BJ (cell line): ENCODE data around the gene GGPS1. TPM values are rescaled to one million over a fixed set of nuclear protein-coding genes. Genes with fewer than 3 reads are reported as not detected.
"Not testable (repeated sequence)": the region's sequence is repeated elsewhere in the genome, so short reads cannot be mapped to it uniquely, and the experiment has no call there.

Experiments used
- CTCF ChIA-PET: fragments of 350-600 bp; formaldehyde crosslinking; extraction: SDS; loops from one replicate; lab custom pipeline; 2021; ENCODE audit warnings: antibody characterized with exemption, inconsistent platforms; lab: Yijun Ruan, JAX
- POLR2A ChIA-PET: fragments of 300-600 bp; sonication (Branson Sonifier 250); formaldehyde crosslinking; extraction: SDS; loops from one replicate; lab custom pipeline; 2021; ENCODE audit warnings: antibody characterized with exemption; lab: Charles Lee
- DNase-seq: peaks from one replicate; pipeline ENCODE4 v3.0.0-alpha.2; 2011; ENCODE audit warnings: low read depth
- H3K27me3 ChIP-seq: 2 replicates; pipeline ENCODE4 v1.6.0; 2011; ENCODE audit warnings: low read length; ENCODE audit not compliant: control insufficient read depth, insufficient read depth
- H3K36me3 ChIP-seq: 2 replicates; pipeline ENCODE4 v1.5.1; 2011; ENCODE audit warnings: low read length; ENCODE audit not compliant: control insufficient read depth, insufficient read depth
- H3K4me3 ChIP-seq: 2 replicates; pipeline ENCODE4 v1.5.1; 2011; ENCODE audit warnings: low read depth, mild to moderate bottlenecking, control low read depth, low read length
- CTCF ChIP-seq: IDR thresholded peaks from 2 replicates; pipeline ENCODE4 v1.5.1; 2011; ENCODE audit warnings: low read depth, mild to moderate bottlenecking, control low read depth, inconsistent platforms, low read length, moderate library complexity; ENCODE audit not compliant: insufficient read depth
- polyA plus RNA-seq: library from polyadenylated mRNA; depleted of rRNA; stranded (reverse); fragments of >200 nt; gene quantifications from 2 replicates; pipeline ENCODE4 v1.2.3, GENCODE V29; 2011

GGPS1 gene
- polyA plus RNA-seq, 1 experiment = 18.8 TPM

- DNase-seq = no peak
- ChIA-PET POLR2A (no interaction called here), CTCF (no interaction called here)
- no peaks in the 10 kb centered on the region for H3K27me3 ChIP-seq
- no peak for TF ChIP-seq CTCF
- H3K36me3 ChIP-seq = no peaks in the 10 kb centered on the region
- H3K4me3 ChIP-seq = no peak overlapping the region
These were observed 26.2 kb upstream of the GGPS1 start for GRCh38 chr1:235302143-235302542.

DNA sequence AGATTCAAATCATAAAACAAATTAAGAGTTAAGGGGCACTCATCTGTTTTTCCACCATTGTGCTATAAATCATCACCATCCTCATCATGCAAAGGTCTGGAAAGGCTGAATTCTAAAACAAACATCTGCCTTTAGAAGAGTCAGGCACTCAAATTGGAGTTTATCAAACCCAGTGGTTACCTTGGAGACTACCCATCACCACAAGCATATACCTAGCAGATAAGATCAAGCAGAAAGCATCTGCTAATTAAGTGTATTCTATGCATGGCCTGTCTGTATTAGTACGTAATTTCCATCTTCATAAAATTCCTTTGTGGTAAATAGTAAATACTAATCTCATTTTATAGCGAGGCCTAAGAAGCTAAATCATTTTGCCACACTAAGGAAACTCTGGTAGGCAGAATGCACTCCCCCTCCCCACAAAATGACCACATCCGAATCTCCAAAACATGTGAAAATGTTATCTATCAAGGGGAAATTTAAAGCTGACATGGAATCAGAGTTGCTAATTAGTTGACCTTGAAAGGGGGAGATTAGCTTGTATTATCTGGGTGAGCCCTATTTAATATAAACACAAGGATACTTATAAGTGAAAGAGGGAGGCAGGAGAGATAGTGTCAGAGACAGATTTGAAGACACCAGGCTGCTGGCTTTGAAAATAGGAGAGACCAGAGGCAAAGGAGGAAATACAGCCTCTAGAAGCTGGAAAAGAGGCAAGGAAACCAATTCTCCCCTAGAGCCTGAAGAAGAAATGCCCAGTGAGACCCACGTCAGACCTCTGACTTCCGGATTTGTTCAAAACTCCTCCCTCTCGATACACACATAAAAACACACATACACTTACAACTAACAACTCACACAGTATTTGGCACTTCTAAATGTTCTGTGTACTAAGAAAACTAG lies 23.6 kb upstream of the GGPS1 start:
- POLR2A ChIA-PET = no interaction called here
- DNase-seq = no peak
- no peaks in the 10 kb centered on the region for H3K36me3 ChIP-seq
- no peaks in the 10 kb centered on the region for H3K27me3 ChIP-seq
- TF ChIP-seq CTCF = no peak
- CTCF ChIA-PET = interaction anchor here (1.0 to 1.3 kb wide), 2 partner anchors 24 to 28 kb away, joined by 3 to 5 read pairs; partner anchors contain the start of gene GGPS1
- H3K4me3 ChIP-seq = no peak overlapping the region

DNA sequence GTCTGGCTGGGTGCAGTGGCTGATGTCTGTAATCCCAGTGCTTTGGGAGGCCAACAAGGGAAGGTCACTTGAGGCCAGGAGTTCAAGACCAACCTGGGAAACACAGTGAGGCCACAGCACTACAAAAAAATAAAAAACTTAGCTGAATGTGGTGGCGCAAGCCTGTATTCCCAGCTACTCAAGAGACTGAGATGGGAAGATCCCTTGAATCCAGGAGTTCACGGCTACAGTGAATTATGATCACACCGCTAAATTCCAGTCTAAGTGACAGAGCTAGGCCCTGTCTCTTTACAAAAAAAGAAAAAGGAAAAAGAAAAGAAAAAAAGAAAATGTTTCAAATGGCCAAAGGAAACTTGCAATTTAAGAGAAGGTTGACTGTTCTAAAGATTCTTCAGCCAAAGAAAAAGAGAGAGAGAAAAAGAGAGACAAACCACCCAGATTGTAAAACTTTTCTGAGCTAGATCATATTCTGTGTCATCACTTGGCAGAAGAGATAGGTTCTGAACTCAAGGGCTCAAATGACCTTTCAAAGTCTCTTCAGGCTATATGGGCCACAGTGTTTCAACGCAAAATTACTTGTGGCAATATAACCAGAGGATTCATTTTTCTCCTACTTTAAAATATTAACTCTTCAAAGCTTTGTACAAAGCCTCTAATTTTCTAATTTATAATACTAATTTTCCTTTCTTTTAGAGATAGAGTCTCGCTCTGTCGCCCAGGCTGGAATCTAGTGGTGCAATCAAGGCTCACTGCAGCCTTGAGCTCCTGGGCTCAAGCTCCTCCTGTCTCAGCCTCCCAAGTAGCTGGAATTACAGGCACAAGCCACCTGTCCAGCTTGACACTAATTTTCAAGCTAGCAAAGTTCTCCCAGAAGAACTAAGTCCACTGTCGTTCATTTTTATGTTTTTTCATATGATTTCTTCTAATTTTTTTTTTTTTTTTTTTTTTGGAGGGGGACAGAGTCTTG lies 20.9 kb upstream of the GGPS1 start:
- CTCF ChIA-PET = interaction anchor here (0.6 to 1.1 kb wide), 3 partner anchors 11 to 33 kb away, joined by 3 read pairs; no protein-coding TSS in a partner anchor
- DNase-seq = no peak
- POLR2A ChIA-PET = no interaction called here
- no peaks in the 10 kb centered on the region for H3K27me3 ChIP-seq
- H3K4me3 ChIP-seq = no peak overlapping the region
- TF ChIP-seq CTCF = no peak
- no peaks in the 10 kb centered on the region for H3K36me3 ChIP-seq

DNA sequence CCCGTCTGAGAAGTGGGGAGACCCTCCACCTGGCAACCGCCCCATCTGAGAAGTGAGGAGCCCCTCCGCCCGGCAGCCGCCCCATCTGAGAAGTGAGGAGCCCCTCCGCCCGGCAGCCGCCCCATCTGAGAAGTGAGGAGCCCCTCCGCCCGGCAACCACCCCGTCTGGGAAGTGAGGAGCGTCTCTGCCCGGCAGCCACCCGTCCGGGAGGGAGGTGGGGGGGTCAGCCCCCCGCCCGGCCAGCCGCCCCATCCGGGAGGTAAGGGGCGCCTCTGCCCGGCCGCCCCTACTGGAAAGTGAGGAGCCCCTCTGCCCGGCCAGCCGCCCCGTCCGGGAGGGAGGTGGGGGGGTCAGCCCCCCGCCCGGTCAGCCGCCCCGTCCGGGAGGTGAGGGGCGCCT lies 19.2 kb upstream of the GGPS1 start:
- H3K27me3 ChIP-seq, POLR2A ChIA-PET, H3K4me3 ChIP-seq, DNase-seq, H3K36me3 ChIP-seq, CTCF ChIA-PET: not testable (repeated sequence)

DNA sequence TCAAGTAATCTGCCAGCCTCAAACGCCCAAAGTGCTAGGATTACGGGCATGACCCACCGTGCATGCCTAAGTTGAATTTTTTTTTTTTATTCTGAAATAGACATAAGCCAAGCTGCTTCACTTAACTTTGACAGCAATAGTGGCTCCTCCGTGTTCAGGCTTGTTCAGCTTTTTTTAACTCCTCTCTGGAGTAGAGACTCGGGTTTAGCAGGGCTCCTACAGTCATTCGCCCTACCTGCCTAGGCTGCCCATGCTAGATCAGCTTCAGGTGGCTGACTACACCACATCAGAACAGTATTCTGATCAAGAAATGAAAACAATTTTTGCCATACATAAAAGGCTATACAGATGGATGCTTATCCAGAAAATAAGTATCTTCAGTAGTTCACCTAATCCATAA lies 15.1 kb upstream of the GGPS1 start:
- ChIA-PET CTCF (no interaction called here), POLR2A (interaction anchor here (0.6 kb wide), 1 partner anchor 57 kb away, joined by 5 read pairs; no protein-coding TSS in a partner anchor)
- H3K27me3 ChIP-seq = no peaks in the 10 kb centered on the region
- no peak for TF ChIP-seq CTCF
- H3K4me3 ChIP-seq = no peak overlapping the region
- DNase-seq = no peak
- H3K36me3 ChIP-seq = no peaks in the 10 kb centered on the region
